Stimulated activated CD8-positive, alpha-beta memory T cell treated with anti-CD3 and anti-CD28 coated beads, Interleukin-2, amount 100 ng/mL, for 48 hours (primary cell): ENCODE results near the gene CPT2.

Experiments used
- DNase-seq, 2 donors: peaks; one replicate each; pipeline ENCODE4 v3.0.0-alpha.2; 2020; ENCODE audit warnings: low read depth in 2 of 2

The CPT2 gene

GRCh38 chr1:53260631-53261247, 64.1 kb downstream of the CPT2 start:
- DNase-seq = no peak

DNA sequence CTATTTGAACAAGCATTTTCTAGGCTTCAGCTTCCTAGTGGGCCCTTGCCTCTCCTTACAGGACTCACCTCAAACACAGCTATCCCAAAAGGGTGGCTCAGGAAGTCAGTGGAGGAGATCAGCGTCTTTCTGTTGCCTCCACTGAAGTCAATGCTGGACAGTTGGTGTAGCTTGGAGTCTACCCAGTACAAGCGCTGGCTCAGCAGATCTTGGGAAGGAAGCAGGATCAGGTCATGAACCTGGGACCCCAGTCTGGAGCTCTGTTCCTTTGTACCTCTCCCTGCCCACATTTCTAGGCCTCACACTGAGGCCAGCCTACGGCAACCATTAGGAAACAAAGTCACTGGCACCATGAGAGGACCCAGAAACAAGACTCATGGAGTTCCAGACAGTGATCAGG, 65.4 kb downstream of the CPT2 start:
- no peak for DNase-seq
